Measurements from ENCODE around the gene PACS1.
A peak's percentile ranks its signal among the peaks of the same experiment; 100 is the strongest.
"Not testable (repeated sequence)": the region's sequence is repeated elsewhere in the genome, so short reads cannot be mapped to it uniquely, and the experiment has no call there.

Gene PACS1

GRCh38 chr11:66069715-66070603, at the start of gene PACS1:
Gene PACS1, plus strand, starts transcription at chr11:66070272. Its CDS starts 215 bp downstream, at chr11:66070487.
- peak; percentile 43 for DNase-seq

- no peak for DNase-seq
Observed at GRCh38 chr11:66020618-66021357, 49.3 kb upstream of the PACS1 start.

- DNase-seq = peak; percentile 66
Observed at GRCh38 chr11:66022401-66023185, 47.5 kb upstream of the PACS1 start.

- not testable (repeated sequence) for DNase-seq
Observed at GRCh38 chr11:66023186-66023440, 47.0 kb upstream of the PACS1 start.

- DNase-seq = no peak
Observed at GRCh38 chr11:66026017-66026529, 44.0 kb upstream of the PACS1 start, which contains the start of gene CATSPER1. Gene CATSPER1, minus strand, starts transcription at chr11:66026479. Its CDS starts 100 bp downstream, at chr11:66026379.

- DNase-seq = no peak
Observed at GRCh38 chr11:66032957-66033735, 36.9 kb upstream of the PACS1 start.

GRCh38 chr11:66035653-66036333, 34.3 kb upstream of the PACS1 start:
- peak; percentile 10 for DNase-seq

GRCh38 chr11:66036334-66036710, 33.8 kb upstream of the PACS1 start:
- no peak for DNase-seq

- DNase-seq = no peak
Observed at GRCh38 chr11:66037327-66037726, 32.7 kb upstream of the PACS1 start.

GRCh38 chr11:66039765-66040164, 30.3 kb upstream of the PACS1 start:
- no peak for DNase-seq

- no peak for DNase-seq
Observed at GRCh38 chr11:66042227-66042995, 27.7 kb upstream of the PACS1 start.

- no peak for DNase-seq
Observed at GRCh38 chr11:66042996-66043906, 26.8 kb upstream of the PACS1 start.

- DNase-seq = no peak
Observed at GRCh38 chr11:66044757-66045156, 25.3 kb upstream of the PACS1 start.

- peak; percentile 73 for DNase-seq
Observed at GRCh38 chr11:66045177-66045639, 24.9 kb upstream of the PACS1 start.

GRCh38 chr11:66046901-66047300, 23.2 kb upstream of the PACS1 start:
- no peak for DNase-seq

GRCh38 chr11:66047541-66048365, 22.3 kb upstream of the PACS1 start:
- no peak for DNase-seq

GRCh38 chr11:66048547-66049323, 21.3 kb upstream of the PACS1 start, which contains the start of gene GAL3ST3:
Gene GAL3ST3, minus strand, starts transcription at chr11:66049161. Its CDS starts 3,746 bp downstream, at chr11:66045415.
- DNase-seq = no peak

Data from NCI-H2171 treated with DMSO at 0.1 percent for 48 hours (cell line).